Body of pancreas (tissue), 4 donors: Measurements from ENCODE around the gene ASPG. TPM values are rescaled to one million over a fixed set of nuclear protein-coding genes. Genes with fewer than 3 reads are reported as not detected.

Source experiments
- ATAC-seq: fragments of 150-250 bp; one replicate; pipeline ENCODE4 v1.9.1; 2016
- DNase-seq, 4 donors: peaks; one replicate each; pipeline ENCODE4 v3.0.0-alpha.2; 2019
- H3K27ac ChIP-seq, 4 donors: fragments of 200-600 bp; sonication (generic); 1 replicate in 3 of 4; 2 replicates in 1 of 4; pipeline versions ENCODE4 v1.5.1 to v1.6.1; 2016 to 2019; ENCODE audit warnings: mild to moderate bottlenecking in 1 of 4, mixed read lengths in 1 of 4, moderate library complexity in 1 of 4
- H3K27me3 ChIP-seq, 2 donors: fragments of 200-600 bp; sonication (generic); one replicate each; pipeline ENCODE4 v1.6.0; 2016; ENCODE audit warnings: mild to moderate bottlenecking in 1 of 2
- H3K36me3 ChIP-seq, 2 donors: fragments of 200-600 bp; sonication (generic); replicated peaks in 1 of 2; 2 replicates each; pipeline ENCODE4 v1.5.1; 2016; ENCODE audit warnings: low read depth in 2 of 2; ENCODE audit not compliant: insufficient read depth in 1 of 2
- H3K4me1 ChIP-seq: fragments of 200-600 bp; sonication (generic); one replicate; pipeline ENCODE4 v1.6.0; 2016
- H3K4me3 ChIP-seq, 2 donors: fragments of 200-600 bp; sonication (generic); 1 replicate in 1 of 2; 2 replicates in 1 of 2; pipeline ENCODE4 v1.5.1; 2016 to 2019
- H3K9me3 ChIP-seq, 3 donors: fragments of 200-600 bp; sonication (generic); 1 replicate in 2 of 3; 2 replicates in 1 of 3; pipeline ENCODE4 v1.5.1; 2016
- POLR2A ChIP-seq, 3 donors: fragments of 450-650 bp; IDR thresholded peaks; one replicate each; pipeline ENCODE4 v1.6.1; 2016; ENCODE audit warnings: antibody characterized with exemption in 3 of 3, mild to moderate bottlenecking in 2 of 3
- WGBS, 2 donors: methylation state at CpG; one replicate each; pipeline ENCODE4 v1.1.5; 2017; 5-methylcytosine and 5-hydroxymethylcytosine counted together
- intact Hi-C: fragments of 100-400 bp; cut with DNase I; formaldehyde crosslinking; loops from one replicate; pipeline ENCODE4 v1.15.1; 2023
- total RNA-seq, 2 donors: library from RNA; depleted of rRNA; stranded (reverse); fragments of >200 nt; gene quantifications; one replicate each; pipeline ENCODE4 v1.1.0, GENCODE V29; 2016
- TF ChIP-seq, protein P1 (sequence below), 7 experiments: fragments of 450-650 bp in 4 of 7; fragments of 200-600 bp in 3 of 7; sonication (generic) in 3 of 7; IDR thresholded peaks; one replicate each; pipeline ENCODE4 v1.5.1; 2016 to 2019; ENCODE audit warnings: antibody characterized with exemption in 7 of 7

Gene ASPG
- total RNA-seq, 2 donors from 2014 or later = 0.52 to 0.99 TPM

DNA sequence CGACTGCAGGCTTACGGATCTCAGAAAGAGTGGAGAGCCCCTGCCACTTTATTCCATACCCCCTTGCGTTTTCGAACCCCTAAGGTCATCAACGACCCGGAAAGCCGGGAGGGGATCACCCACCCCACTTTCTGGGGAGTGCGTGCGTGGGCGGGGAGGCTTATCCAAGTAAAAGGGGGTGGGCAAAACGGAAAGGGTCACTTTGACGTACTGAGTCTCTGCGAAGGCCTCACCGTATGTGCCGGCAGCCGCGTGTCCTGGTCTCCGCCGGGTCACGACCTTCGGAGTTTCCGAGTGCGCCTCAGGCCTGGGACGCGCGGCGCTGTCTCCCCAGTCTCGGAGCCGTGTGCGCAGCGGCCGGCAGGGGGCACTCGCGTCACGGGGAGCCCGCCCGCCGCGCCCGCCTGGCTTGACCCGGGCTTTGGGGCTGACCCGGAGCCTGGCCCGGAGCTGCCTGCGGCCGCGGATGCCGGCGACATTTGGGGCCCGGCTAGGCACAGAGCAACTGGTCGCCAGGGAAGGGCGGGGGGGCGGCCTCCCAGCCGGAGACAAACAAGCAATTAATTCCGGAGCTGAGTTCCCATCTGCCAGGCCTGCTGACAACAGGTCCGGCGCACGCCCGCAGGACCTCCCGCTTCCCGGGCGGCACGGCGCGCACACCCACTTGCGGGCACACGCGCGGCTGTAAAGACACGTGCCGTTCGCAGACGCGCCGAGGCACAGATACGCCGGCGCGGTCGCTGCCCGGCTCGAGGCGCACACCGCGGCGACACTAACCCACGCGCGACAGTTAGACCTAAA is 52.0 kb downstream of the ASPG start:
- peak; percentile 42 to 73 (median 68) for DNase-seq
- no peaks in the 10 kb centered on the region for H3K9me3 ChIP-seq
- H3K27me3 ChIP-seq = peaks cover 0 to 21% of the 10 kb centered on the region in 2 donors
- TF ChIP-seq, protein P1, sequence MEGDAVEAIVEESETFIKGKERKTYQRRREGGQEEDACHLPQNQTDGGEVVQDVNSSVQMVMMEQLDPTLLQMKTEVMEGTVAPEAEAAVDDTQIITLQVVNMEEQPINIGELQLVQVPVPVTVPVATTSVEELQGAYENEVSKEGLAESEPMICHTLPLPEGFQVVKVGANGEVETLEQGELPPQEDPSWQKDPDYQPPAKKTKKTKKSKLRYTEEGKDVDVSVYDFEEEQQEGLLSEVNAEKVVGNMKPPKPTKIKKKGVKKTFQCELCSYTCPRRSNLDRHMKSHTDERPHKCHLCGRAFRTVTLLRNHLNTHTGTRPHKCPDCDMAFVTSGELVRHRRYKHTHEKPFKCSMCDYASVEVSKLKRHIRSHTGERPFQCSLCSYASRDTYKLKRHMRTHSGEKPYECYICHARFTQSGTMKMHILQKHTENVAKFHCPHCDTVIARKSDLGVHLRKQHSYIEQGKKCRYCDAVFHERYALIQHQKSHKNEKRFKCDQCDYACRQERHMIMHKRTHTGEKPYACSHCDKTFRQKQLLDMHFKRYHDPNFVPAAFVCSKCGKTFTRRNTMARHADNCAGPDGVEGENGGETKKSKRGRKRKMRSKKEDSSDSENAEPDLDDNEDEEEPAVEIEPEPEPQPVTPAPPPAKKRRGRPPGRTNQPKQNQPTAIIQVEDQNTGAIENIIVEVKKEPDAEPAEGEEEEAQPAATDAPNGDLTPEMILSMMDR (IDR thresholded peaks at IDR 0.05) = peak; percentile 61 to 96 (median 89)
- no peak for TF ChIP-seq POLR2A (IDR thresholded peaks at IDR 0.05)
- peaks cover 47% of the 10 kb centered on the region for H3K4me1 ChIP-seq
- WGBS, 2 donors = 1 to 11% methylated on average over 20 to 84 of the region's 88 CpGs
- no peaks in the 10 kb centered on the region for H3K36me3 ChIP-seq
- intact Hi-C loops = loop anchor here (5.0 kb wide), 2 partner anchors 425 to 500 kb away; no protein-coding TSS in a partner anchor
- H3K27ac ChIP-seq = no peak overlapping the region
- H3K4me3 ChIP-seq = peak overlapping the region in 1 of 2 donors; percentile 22
- peak; percentile 82 for ATAC-seq

DNA sequence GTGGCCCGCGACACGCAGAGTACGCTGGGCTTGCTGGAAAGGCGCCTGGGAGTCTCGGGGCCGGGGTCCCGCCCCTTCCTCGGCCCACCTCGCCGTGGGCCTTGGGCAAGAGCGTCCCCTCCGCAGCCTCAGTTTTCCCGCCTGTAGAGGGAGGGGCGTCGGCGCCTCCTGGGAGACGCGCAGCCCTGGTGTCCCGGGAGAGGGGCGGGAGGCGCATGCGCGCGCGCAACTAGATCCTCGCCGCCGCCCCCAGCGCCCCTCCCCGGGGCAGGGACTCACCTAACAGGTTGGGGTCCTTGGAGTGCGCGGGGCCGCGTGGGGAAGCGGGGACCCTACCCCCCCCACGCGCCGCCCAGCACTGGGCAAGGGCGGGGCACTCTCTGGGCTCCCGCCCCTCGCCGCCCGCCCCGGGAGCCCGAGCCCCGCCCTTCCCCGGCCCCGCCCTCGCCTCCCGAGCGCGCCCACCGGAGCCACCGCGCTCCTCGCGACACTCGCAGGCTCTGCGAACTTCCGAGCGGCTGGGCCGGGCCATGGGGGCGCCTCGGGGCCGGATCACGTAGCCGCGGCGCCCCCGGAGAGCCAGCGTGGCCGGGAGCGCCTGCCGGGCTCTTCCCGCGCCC is 52.7 kb downstream of the ASPG start, which contains the start of gene KIF26A:
Gene KIF26A, plus strand, starts transcription at position 490 of the 620 bp plus-strand sequence. CDS start 136 bp downstream, outside the sequence.
- TF ChIP-seq, protein P1 (IDR thresholded peaks at IDR 0.05) = no peak
- no peak for TF ChIP-seq POLR2A (IDR thresholded peaks at IDR 0.05)
- 0 to 2% methylated on average over 14 to 58 of the region's 77 CpGs for WGBS, 2 donors
- intact Hi-C loops = loop anchor here (5.0 kb wide), 2 partner anchors 424 to 499 kb away; no protein-coding TSS in a partner anchor
- Histone ChIP-seq H3K9me3 (no peaks in the 10 kb centered on the region), H3K27me3 (peaks cover 0 to 21% of the 10 kb centered on the region in 2 donors), H3K4me3 (peak within 1 kb of the TSS in 1 of 2 donors; percentile 22), H3K4me1 (peaks cover 47% of the 10 kb centered on the region), H3K36me3 (no peaks in the 10 kb centered on the region), H3K27ac (no peak within 1 kb of the TSS)
- ATAC-seq = peak; percentile 52
- peak in 2 of 4 donors; percentile 33 to 38 for DNase-seq

DNA sequence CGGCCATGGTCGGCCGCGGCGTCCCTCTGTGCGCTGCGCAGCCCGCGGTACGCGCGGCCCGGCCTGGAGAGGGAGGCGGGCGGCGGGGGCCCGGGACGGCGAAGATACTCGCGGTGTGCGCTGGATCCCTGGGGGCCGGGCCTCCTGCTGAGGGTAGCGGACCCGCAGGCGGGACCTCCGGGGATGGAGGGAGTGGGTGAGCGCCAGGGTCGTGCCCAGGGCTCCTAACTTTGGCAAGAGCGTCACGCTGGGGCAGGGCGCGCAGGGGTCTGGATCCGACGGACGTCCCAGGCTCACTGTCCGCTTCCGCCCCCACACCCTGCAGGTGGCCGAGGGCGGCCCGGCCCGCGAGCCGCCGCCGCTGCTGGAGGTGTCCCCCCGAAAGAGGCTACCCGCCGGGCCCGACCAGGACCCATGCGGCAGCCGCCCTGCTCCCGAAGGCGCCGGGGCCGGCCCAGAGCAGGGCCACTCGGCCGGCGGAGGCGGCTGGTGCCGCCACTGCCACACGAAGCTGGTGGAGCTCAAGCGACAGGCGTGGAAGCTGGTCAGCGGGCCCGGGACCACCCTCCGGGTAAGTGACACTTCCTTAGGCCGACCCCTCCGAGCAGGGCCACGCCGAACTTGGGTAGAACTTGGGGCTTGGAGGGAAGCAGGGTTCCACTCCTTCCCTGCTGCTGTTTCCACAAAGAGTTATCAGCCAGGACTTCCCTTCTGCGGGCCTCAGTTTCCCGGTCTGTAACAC is 53.4 kb downstream of the ASPG start:
- WGBS, 2 donors = 3 to 14% methylated on average over 10 to 55 of the region's 73 CpGs
- no peaks in the 10 kb centered on the region for H3K9me3 ChIP-seq
- intact Hi-C loops = loop anchor here (5.0 kb wide), 2 partner anchors 423 to 498 kb away; no protein-coding TSS in a partner anchor
- no peak for TF ChIP-seq POLR2A (IDR thresholded peaks at IDR 0.05)
- TF ChIP-seq, protein P1 (IDR thresholded peaks at IDR 0.05) = no peak
- no peaks in the 10 kb centered on the region for H3K36me3 ChIP-seq
- peaks cover 0 to 21% of the 10 kb centered on the region in 2 donors for H3K27me3 ChIP-seq
- DNase-seq = peak in 2 of 4 donors; percentile 8 to 17
- H3K4me1 ChIP-seq = peaks cover 47% of the 10 kb centered on the region
- H3K4me3 ChIP-seq = peak overlapping the region in 1 of 2 donors; percentile 22
- ATAC-seq = no peak
- H3K27ac ChIP-seq = no peak overlapping the region

DNA sequence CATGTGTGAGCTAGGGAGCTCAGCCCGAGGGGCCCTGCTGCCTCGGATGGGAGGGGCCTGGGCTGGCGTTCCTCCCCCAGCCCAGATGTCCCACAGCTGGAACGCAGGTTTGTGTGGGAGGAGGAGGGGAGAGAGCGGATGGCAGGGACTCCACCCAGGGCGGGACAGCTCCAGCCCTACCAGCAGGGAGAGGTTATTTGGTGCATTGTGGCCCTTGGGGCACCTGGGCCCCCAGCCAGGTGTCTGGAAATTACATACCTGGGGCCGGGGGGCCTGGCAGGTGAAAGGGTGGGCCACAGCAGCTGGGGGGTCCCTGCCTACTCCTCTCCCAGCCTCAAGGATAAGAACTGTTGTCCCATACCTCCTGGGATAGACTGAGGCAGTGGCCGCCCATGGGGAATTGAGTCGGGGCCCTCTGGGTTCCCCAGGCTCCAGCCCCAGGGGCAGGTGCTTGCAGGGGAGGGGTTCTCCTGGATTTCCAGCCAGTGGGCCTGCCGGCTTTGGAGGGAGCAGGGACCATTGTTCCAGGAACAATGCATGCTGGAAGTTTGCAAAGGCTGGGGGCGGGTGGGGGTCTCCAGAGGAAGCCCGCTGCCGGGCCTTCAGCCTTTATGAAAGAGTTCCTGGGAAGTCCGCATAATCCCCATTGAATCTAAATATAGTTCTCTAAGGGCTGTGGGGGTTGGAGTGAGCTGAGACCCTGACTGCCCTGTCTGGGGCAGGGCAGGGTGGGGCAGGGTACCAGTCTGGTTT is 54.1 kb downstream of the ASPG start:
- WGBS, 2 donors = 16 to 58% methylated on average over 6 to 14 of the region's 14 CpGs
- intact Hi-C loops = loop anchor here (5.0 to 10.0 kb wide), 3 partner anchors 225 to 498 kb away; no protein-coding TSS in a partner anchor
- peak in 2 of 4 donors; percentile 6 to 9 for DNase-seq
- Histone ChIP-seq H3K36me3 (no peaks in the 10 kb centered on the region), H3K27ac (no peak overlapping the region), H3K27me3 (peaks cover 0 to 21% of the 10 kb centered on the region in 2 donors), H3K4me1 (peaks cover 47% of the 10 kb centered on the region), H3K9me3 (no peaks in the 10 kb centered on the region), H3K4me3 (no peak overlapping the region)
- ATAC-seq = no peak
- no peak for TF ChIP-seq POLR2A (IDR thresholded peaks at IDR 0.05)
- TF ChIP-seq, protein P1 (IDR thresholded peaks at IDR 0.05) = no peak
